PFSK-1 (cell line): ENCODE data around the gene NOBOX.

Source experiments
- FOXP2 ChIP-seq: optimal IDR thresholded peaks from 2 replicates; pipeline ENCODE3; 2011; ENCODE audit warnings: borderline replicate concordance, control low read depth, inconsistent platforms; ENCODE audit not compliant: insufficient read depth; ENCODE audit errors: extremely low read length, extremely low read depth
- POLR2AphosphoS5 ChIP-seq: IDR thresholded peaks from 2 replicates; pipeline ENCODE4 v1.6.1; 2012; ENCODE audit warnings: low read depth, mild to moderate bottlenecking, control low read depth, low read length, moderate library complexity
- REST ChIP-seq, 2 experiments: IDR thresholded peaks; 2 replicates each; pipeline versions ENCODE4 v1.6.1 to v1.8.0; 2011 to 2012; ENCODE audit warnings: low read depth in 2 of 2, low read length in 2 of 2, control low read depth in 1 of 2, inconsistent platforms in 1 of 2, mild to moderate bottlenecking in 1 of 2, moderate library complexity in 1 of 2; ENCODE audit not compliant: insufficient read depth in 1 of 2
- SIN3A ChIP-seq: IDR thresholded peaks from 2 replicates; pipeline ENCODE4 v1.6.1; 2012; ENCODE audit warnings: mild to moderate bottlenecking, low read length, moderate library complexity, borderline replicate concordance; ENCODE audit not compliant: insufficient read depth
- TAF1 ChIP-seq: IDR thresholded peaks from 2 replicates; pipeline ENCODE4 v1.6.1; 2012; ENCODE audit warnings: low read length, control low read depth, borderline replicate concordance; ENCODE audit not compliant: insufficient read depth

NOBOX gene

GRCh38 chr7:144414815-144415214 is 11.3 kb upstream of the NOBOX start:
- TF ChIP-seq TAF1: no peak
- no peak for TF ChIP-seq REST (IDR thresholded peaks at IDR 0.05; ENCODE audit: insufficient read depth in 1 of 2, low read depth in 2 of 2, low read length in 2 of 2)
- TF ChIP-seq SIN3A: no peak
- TF ChIP-seq FOXP2: no peak
- no peak for TF ChIP-seq POLR2AphosphoS5

GRCh38 chr7:144410441-144410840 is 6.9 kb upstream of the NOBOX start:
- no peak for TF ChIP-seq REST (IDR thresholded peaks at IDR 0.05; ENCODE audit: insufficient read depth in 1 of 2, low read depth in 2 of 2, low read length in 2 of 2)
- no peak for TF ChIP-seq FOXP2
- no peak for TF ChIP-seq POLR2AphosphoS5
- no peak for TF ChIP-seq TAF1
- no peak for TF ChIP-seq SIN3A

GRCh38 chr7:144408121-144408520 is 4.6 kb upstream of the NOBOX start:
- no peak for TF ChIP-seq TAF1
- TF ChIP-seq FOXP2: no peak
- TF ChIP-seq POLR2AphosphoS5: no peak
- TF ChIP-seq REST (IDR thresholded peaks at IDR 0.05; ENCODE audit: insufficient read depth in 1 of 2, low read depth in 2 of 2, low read length in 2 of 2): no peak
- TF ChIP-seq SIN3A: no peak

GRCh38 chr7:144407266-144407931 is 3.9 kb upstream of the NOBOX start:
- TF ChIP-seq TAF1: no peak
- no peak for TF ChIP-seq REST (IDR thresholded peaks at IDR 0.05; ENCODE audit: insufficient read depth in 1 of 2, low read depth in 2 of 2, low read length in 2 of 2)
- no peak for TF ChIP-seq SIN3A
- no peak for TF ChIP-seq POLR2AphosphoS5
- no peak for TF ChIP-seq FOXP2

GRCh38 chr7:144404946-144405345 is 1.5 kb upstream of the NOBOX start:
- TF ChIP-seq TAF1: no peak
- TF ChIP-seq POLR2AphosphoS5: no peak
- TF ChIP-seq FOXP2: no peak
- no peak for TF ChIP-seq REST (IDR thresholded peaks at IDR 0.05; ENCODE audit: insufficient read depth in 1 of 2, low read depth in 2 of 2, low read length in 2 of 2)
- no peak for TF ChIP-seq SIN3A
